Osteoblast (primary cell): ENCODE data around the gene RNF225. TPM values are rescaled to one million over a fixed set of nuclear protein-coding genes. Genes with fewer than 3 reads are reported as not detected.

Experiments used
- DNase-seq: peaks from one replicate; pipeline ENCODE4 v3.0.0; 2011; ENCODE audit warnings: low spot score, mixed read lengths; ENCODE audit not compliant: insufficient read length; ENCODE audit errors: missing footprints
- H2AFZ ChIP-seq: 2 replicates; pipeline ENCODE4 v1.6.0; 2011; ENCODE audit warnings: mild to moderate bottlenecking, low read length
- H3K27ac ChIP-seq: 2 replicates; pipeline ENCODE4 v1.5.1; 2011; ENCODE audit warnings: mild to moderate bottlenecking, low read depth, low read length, moderate library complexity
- H3K27me3 ChIP-seq: 2 replicates; pipeline ENCODE4 v1.6.0; 2012; ENCODE audit warnings: mild to moderate bottlenecking, control low read depth, inconsistent platforms, low read length, moderate library complexity; ENCODE audit not compliant: insufficient read depth
- H3K36me3 ChIP-seq: 2 replicates; pipeline ENCODE4 v1.5.1; 2011; ENCODE audit warnings: mild to moderate bottlenecking, low read length, control low read depth, moderate library complexity; ENCODE audit not compliant: insufficient read depth
- H3K4me1 ChIP-seq: 2 replicates; pipeline ENCODE4 v1.5.1; 2011; ENCODE audit warnings: mild to moderate bottlenecking, low read length, control low read depth, moderate library complexity; ENCODE audit not compliant: insufficient read depth
- H3K4me2 ChIP-seq: 2 replicates; pipeline ENCODE4 v1.6.0; 2011; ENCODE audit warnings: mild to moderate bottlenecking, low read length; ENCODE audit not compliant: insufficient read depth
- H3K4me3 ChIP-seq: fragments of 200-600 bp; sonication (generic); 3 replicates; pipeline ENCODE4 v1.5.1; 2012; ENCODE audit warnings: mild to moderate bottlenecking, low read length, inconsistent platforms; ENCODE audit not compliant: insufficient read depth
- H3K79me2 ChIP-seq: 2 replicates; pipeline ENCODE4 v1.6.0; 2012; ENCODE audit warnings: mild to moderate bottlenecking, low read length, control low read depth, inconsistent platforms; ENCODE audit not compliant: insufficient read depth
- H3K9me3 ChIP-seq: 2 replicates; pipeline ENCODE4 v1.5.1; 2011; ENCODE audit warnings: low read depth, low read length, control low read depth
- H4K20me1 ChIP-seq: 2 replicates; pipeline ENCODE4 v1.6.0; 2012; ENCODE audit warnings: mild to moderate bottlenecking, low read length, control low read depth; ENCODE audit not compliant: insufficient read depth
- total RNA-seq: library from RNA; depleted of rRNA; stranded (reverse); fragments of >200 nt; gene quantifications from 2 replicates; pipeline ENCODE4 v1.2.3, GENCODE V29; 2012
- TF ChIP-seq, protein P1 (sequence below): IDR thresholded peaks from 2 replicates; pipeline ENCODE4 v1.5.1; 2011; ENCODE audit warnings: mild to moderate bottlenecking, low read depth, low read length, moderate library complexity; ENCODE audit errors: extremely low read depth

Gene RNF225
- total RNA-seq, 1 donor: not detected

- no peak overlapping the region for H3K27ac ChIP-seq
- H3K79me2 ChIP-seq: no peaks in the 10 kb centered on the region
- no peak overlapping the region for H3K4me3 ChIP-seq
- H3K4me1 ChIP-seq: peaks cover 3% of the 10 kb centered on the region
- TF ChIP-seq, protein P1, sequence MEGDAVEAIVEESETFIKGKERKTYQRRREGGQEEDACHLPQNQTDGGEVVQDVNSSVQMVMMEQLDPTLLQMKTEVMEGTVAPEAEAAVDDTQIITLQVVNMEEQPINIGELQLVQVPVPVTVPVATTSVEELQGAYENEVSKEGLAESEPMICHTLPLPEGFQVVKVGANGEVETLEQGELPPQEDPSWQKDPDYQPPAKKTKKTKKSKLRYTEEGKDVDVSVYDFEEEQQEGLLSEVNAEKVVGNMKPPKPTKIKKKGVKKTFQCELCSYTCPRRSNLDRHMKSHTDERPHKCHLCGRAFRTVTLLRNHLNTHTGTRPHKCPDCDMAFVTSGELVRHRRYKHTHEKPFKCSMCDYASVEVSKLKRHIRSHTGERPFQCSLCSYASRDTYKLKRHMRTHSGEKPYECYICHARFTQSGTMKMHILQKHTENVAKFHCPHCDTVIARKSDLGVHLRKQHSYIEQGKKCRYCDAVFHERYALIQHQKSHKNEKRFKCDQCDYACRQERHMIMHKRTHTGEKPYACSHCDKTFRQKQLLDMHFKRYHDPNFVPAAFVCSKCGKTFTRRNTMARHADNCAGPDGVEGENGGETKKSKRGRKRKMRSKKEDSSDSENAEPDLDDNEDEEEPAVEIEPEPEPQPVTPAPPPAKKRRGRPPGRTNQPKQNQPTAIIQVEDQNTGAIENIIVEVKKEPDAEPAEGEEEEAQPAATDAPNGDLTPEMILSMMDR: no peak
- H4K20me1 ChIP-seq: no peaks in the 10 kb centered on the region
- no peaks in the 10 kb centered on the region for H3K27me3 ChIP-seq
- peak; percentile 75 for DNase-seq
- H3K4me2 ChIP-seq: no peak overlapping the region
- no peak overlapping the region for H2AFZ ChIP-seq
- H3K36me3 ChIP-seq: no peaks in the 10 kb centered on the region
- H3K9me3 ChIP-seq: no peaks in the 10 kb centered on the region
Measured at GRCh38 chr19:58366585-58367430, 28.6 kb upstream of the RNF225 start.

DNA sequence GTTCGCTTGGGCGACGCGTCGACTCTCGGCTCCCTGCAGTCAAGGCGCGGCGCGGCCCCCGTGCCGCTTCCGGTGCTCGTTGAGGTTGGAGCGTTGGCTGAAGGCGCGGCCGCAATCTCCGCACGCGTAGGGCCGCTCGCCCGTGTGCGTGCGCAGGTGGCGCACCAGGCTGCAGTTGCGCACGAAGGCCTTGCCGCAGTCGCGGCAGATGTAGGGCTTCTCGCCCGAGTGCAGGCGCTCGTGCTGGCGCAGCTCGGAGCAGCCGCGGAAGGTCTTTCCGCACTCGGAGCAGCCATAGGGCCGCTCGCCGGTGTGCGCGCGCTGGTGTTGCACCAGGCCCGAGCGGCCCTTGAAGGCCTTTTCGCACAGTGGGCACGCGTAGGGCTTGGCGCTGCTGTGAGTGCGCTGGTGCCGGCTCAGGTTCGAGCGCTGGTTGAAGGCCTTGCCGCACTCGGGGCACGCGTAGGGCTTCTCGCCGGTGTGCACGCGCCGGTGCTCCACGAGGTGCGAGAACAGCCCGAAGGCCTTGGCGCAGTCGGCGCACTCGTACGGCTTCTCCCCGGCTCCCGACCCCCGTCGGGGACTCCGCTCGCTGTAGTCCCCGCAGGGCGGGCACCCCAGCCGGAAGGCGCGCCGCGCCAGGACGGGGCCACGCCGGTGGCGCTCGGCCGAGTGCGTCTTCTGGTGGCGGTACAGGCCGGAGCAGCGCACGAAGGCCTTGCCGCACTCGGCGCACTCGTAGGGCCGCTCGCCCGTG lies 27.6 kb upstream of the RNF225 start:
- peak; percentile 52 for DNase-seq
- TF ChIP-seq, protein P1: no peak
- H3K27me3 ChIP-seq: no peaks in the 10 kb centered on the region
- no peaks in the 10 kb centered on the region for H3K4me1 ChIP-seq
- no peaks in the 10 kb centered on the region for H3K79me2 ChIP-seq
- H3K36me3 ChIP-seq: no peaks in the 10 kb centered on the region
- no peak overlapping the region for H3K4me3 ChIP-seq
- no peak overlapping the region for H3K27ac ChIP-seq
- no peak overlapping the region for H3K4me2 ChIP-seq
- no peak overlapping the region for H2AFZ ChIP-seq
- no peaks in the 10 kb centered on the region for H3K9me3 ChIP-seq
- H4K20me1 ChIP-seq: no peaks in the 10 kb centered on the region

GRCh38 chr19:58368561-58369360 lies 26.7 kb upstream of the RNF225 start:
- Histone ChIP-seq H3K36me3 (no peaks in the 10 kb centered on the region), H3K4me3 (no peak overlapping the region), H3K27ac (no peak overlapping the region), H3K9me3 (no peaks in the 10 kb centered on the region), H3K79me2 (no peaks in the 10 kb centered on the region), H3K4me2 (no peak overlapping the region), H2AFZ (no peak overlapping the region), H4K20me1 (no peaks in the 10 kb centered on the region), H3K4me1 (no peaks in the 10 kb centered on the region), H3K27me3 (no peaks in the 10 kb centered on the region)
- DNase-seq: peak; percentile 65
- TF ChIP-seq, protein P1: no peak
